Stimulated activated CD4-positive, alpha-beta T cell treated with anti-CD3 and anti-CD28 coated beads, Interleukin-4, amount 100 ng/mL, for 24 hours (primary cell): ENCODE data around the gene CTCF.

Experiments used
- DNase-seq: peaks from one replicate; pipeline ENCODE4 v3.0.0-alpha.2; 2020

CTCF gene

GRCh38 chr16:67653789-67654402 lies 91.6 kb downstream of the CTCF start:
- no peak for DNase-seq

GRCh38 chr16:67654403-67654911 lies 92.1 kb downstream of the CTCF start:
- no peak for DNase-seq

GRCh38 chr16:67655363-67655762 lies 93.0 kb downstream of the CTCF start:
- no peak for DNase-seq

- DNase-seq: no peak
Observed at GRCh38 chr16:67656344-67657016, 94.2 kb downstream of the CTCF start.

GRCh38 chr16:67657017-67657608 lies 94.8 kb downstream of the CTCF start:
- DNase-seq: no peak

GRCh38 chr16:67657751-67658518 lies 95.6 kb downstream of the CTCF start:
- no peak for DNase-seq

- no peak for DNase-seq
Observed at GRCh38 chr16:67658849-67659674, 96.7 kb downstream of the CTCF start.

- DNase-seq: peak; percentile 93
Observed at GRCh38 chr16:67659675-67660563, 97.6 kb downstream of the CTCF start, which contains the start of gene ACD. Gene ACD (minus strand): TSS chr16:67660260. CDS start chr16:67660220, 40 bp downstream.

GRCh38 chr16:67660564-67661028 lies 98.3 kb downstream of the CTCF start, which contains the start of gene PARD6A:
Gene PARD6A (plus strand): TSS chr16:67660960. CDS start chr16:67661039, 79 bp downstream.
- peak; percentile 96 for DNase-seq

- no peak for DNase-seq
Observed at GRCh38 chr16:67661101-67661761, 98.9 kb downstream of the CTCF start.

- DNase-seq: no peak
Observed at GRCh38 chr16:67661886-67662652, 99.7 kb downstream of the CTCF start.

- no peak for DNase-seq
Observed at GRCh38 chr16:67662653-67663010, 100.3 kb downstream of the CTCF start.

- DNase-seq: peak; percentile 31
Observed at GRCh38 chr16:67663151-67663876, 101.0 kb downstream of the CTCF start.

GRCh38 chr16:67663877-67664222 lies 101.5 kb downstream of the CTCF start:
- DNase-seq: no peak

- DNase-seq: no peak
Observed at GRCh38 chr16:67664258-67664657, 101.9 kb downstream of the CTCF start.

- DNase-seq: no peak
Observed at GRCh38 chr16:67664871-67665270, 102.5 kb downstream of the CTCF start.

GRCh38 chr16:67665598-67665997 lies 103.3 kb downstream of the CTCF start:
- no peak for DNase-seq

- no peak for DNase-seq
Observed at GRCh38 chr16:67666032-67666551, 103.8 kb downstream of the CTCF start.
